CD4-positive, alpha-beta T cell treated with Interleukin-15 for 4 hours (primary cell): Measurements from ENCODE around the gene ZDHHC11B.
A peak's percentile ranks its signal among the peaks of the same experiment; 100 is the strongest.
"Not testable (repeated sequence)": the region's sequence is repeated elsewhere in the genome, so short reads cannot be mapped to it uniquely, and the experiment has no call there.

Experiments used
- DNase-seq: peaks from one replicate; pipeline ENCODE4 v3.0.0-alpha.2; 2020; ENCODE audit warnings: low spot score

Gene ZDHHC11B, protein sequence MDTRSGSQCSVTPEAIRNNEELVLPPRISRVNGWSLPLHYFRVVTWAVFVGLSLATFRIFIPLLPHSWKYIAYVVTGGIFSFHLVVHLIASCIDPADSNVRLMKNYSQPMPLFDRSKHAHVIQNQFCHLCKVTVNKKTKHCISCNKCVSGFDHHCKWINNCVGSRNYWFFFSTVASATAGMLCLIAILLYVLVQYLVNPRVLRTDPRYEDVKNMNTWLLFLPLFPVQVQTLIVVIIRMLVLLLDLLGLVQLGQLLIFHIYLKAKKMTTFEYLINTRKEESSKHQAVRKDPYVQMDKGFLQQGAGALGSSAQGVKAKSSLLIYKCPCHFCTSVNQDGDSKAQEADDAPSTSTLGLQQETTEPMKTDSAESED

DNA sequence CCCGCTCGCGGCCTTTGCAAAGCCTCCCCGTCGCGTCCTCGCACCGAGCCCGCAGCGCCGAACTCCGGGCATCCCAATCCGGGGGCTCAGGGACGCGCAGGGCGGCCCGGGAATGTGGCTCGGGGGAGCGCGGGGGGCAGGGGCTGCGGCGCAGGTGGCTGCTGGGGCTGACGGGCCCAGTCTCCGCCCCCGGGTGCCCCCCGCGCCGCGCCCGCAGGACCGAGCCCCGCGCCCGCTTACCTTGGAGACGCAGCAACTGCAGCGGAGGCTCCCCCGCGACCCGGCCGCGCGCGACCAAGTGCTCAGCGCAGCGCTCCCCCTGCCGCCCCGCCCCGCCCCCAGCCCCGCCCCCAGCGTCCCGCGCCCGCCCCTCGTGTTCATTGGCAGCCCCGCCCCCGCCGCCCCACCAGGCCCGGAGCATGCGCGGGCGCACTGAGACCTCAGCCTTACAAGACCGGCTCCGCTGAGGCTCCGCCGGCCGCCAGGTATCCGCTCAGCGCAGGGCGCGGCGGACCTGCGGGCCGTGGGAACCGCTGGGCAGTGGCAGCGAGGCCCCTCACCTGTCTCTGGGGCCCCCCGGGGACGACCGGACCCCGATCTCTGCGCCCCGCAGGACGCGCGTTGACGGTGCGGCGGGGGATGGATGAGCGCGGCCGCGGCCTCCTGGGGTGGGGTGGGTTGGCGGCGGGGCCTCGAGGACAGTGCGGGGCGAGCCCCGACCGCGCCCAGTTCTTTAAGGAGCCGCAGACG lies at the start of gene ZDHHC11B:
Gene ZDHHC11B (minus strand): TSS at position 302 of the 750 bp plus-strand sequence. CDS start 17,810 bp downstream, outside the sequence.
- DNase-seq: peak; percentile 86

DNA sequence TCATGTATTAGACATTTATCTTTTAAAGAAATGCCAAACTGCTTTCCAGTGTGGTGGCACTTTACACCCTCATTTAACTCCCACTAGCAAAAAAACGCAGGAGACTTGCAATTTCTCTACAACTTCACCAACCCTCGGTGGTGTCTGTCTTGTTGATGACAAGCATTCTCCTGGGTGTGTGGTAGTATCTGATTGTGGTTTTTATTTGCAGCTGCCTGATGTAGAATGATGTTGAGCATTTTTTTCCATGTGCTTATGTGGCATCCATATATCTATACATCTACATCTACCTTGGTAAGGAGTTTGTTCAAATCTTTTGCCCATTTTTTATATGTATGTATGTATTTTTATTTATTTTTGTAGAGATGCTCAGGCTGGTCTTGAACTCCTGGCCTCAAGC lies 49.5 kb upstream of the ZDHHC11B start:
- not testable (repeated sequence) for DNase-seq

DNA sequence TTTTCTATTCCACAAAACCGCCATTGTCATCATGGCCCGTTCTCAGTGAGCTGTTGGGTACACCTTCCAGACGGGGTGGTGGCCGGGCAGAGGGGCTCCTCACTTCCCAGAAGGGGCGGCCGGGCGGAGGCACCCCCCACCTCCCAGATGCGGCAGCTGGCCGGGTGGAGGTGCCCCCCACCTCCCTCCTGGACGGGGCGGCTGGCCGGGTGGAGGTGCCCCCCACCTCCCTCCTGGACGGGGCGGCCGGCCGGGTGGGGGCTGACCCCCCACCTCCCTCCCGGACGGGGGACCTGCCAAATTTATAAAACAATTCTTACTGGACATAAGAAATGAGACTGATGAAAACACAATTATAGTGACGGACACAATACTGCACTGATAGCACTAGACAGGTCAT lies 43.7 kb upstream of the ZDHHC11B start:
- DNase-seq: not testable (repeated sequence)

DNA sequence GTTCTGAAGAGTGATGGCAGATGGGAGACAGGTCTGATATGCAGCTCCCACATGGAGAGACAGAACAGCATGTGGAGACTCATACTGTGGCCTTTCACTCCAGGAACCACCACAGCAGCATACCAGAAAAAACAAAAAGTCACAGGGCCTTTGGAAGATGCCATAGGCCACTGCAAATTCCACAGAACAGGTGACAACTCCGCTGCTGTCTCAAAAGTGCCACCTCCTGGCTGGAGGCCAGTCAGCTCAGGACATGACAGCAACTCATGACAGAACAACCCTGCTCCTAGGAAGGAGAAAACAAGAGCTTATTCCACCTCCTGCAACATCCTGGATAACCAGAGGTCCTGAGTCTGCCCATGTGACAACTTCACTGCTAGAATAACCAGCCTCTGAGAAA lies 41.0 kb upstream of the ZDHHC11B start:
- DNase-seq: peak; percentile 4

DNA sequence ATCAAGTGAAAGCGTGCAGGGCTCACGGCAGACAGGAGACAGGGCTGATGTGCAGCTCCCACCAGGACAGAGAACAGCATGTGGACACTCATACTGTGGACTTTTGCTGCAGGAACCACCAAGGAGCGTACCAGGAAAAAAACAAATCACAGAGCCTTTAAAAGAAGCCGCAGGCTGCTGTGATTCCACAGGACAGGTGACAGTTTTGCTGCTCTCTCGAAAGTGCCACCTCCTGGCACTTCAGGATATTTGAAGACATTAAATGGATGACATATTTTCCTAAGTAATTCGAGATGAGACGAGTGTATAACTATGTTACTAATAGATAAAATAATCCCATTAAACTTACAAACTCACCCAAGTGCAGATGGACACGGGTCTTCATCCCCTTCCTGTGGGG lies 37.0 kb upstream of the ZDHHC11B start:
- no peak for DNase-seq

DNA sequence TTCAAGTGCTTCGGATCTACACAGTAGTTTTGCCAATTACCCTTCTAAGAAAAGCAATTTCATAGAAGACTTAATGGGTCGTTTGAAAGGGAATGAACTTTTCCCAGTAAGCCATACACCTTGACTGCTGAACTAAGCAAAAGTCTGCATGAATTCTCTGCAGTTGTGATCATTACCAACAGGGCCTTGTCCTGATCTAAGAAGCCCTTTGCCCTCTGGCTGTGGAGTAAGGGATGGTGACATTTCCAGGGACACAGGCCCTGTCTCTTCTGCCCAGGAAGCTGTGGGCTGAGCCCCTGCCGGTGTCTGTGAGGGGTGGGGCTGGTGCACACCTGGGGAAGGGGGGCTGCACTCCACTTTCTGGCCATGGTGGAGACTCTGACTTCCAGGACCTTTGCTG lies 35.7 kb upstream of the ZDHHC11B start:
- DNase-seq: no peak

DNA sequence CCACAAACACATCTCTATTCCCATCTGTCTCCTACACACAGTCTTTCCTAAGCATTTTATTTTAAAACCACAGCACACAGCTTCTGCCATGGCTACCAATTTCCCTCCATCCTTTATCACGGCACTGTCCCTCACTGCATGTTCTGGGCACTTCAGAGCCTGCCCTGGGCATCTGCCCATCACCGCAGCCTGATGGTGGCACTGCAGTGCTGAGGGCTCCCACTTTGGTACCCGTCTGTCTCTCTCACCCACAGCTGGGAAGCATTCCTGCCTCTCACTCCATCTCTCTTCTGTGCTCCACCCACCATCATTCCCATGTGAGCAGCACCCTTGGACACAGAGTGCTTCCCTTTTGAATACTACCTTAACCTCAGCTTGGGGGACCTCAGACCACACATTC lies 34.5 kb upstream of the ZDHHC11B start:
- no peak for DNase-seq

DNA sequence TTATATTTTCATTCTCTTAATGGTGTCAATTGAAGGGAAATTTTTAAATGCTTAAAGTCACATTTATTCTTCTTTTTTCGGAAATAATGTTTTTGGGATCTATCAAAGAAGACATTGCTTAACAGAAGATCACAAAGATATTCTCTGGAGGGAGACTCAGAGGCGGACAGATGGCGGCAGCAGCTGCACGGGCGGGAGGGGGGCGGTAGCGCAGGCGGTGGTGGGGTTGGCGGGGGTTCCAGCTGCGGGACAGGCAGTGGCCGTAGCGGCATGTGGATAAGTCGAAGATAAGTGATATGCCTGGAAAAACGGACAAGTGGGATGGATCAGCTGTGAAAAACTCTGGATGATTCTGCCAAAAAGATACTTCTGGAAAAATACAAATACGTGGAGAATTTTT lies 31.6 kb upstream of the ZDHHC11B start:
- DNase-seq: no peak

DNA sequence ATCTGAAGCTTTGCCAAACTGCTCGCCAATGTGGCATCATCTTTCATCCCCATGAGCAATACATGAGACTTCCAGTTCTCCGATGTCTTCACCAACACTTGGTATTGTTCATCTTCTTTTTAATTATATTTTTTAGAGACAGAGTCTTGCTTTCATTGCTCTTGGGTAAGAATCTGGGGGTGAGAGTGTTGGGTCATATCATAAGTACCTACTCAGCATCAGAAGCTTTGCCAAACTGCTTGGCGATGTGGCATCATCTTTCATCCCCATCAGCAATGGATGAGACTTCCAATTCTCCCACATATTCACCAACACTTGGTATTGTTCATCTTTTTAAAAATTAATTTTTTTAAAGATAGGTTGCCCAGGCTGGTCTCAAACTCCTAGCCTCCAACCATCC lies 30.9 kb upstream of the ZDHHC11B start:
- DNase-seq: no peak

DNA sequence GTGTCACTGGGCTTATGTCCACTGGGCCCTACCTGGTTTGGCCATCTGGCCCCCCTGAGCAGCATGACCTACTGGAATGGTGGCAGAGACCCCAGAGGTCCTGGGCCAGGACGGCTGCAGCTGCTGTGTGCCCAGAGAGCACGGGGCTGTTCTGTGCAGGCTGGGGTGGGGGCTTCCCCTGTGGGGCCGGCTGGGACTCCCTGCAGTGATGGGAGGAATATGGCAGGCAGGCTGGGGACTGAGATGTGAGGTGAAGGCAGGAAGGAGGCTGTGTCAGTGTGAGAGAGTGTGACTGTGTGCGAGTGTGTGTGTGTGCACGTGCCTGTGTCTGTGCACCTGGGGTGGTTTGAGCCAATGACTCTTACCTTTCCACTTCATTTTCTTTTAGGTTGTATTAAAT lies 29.0 kb upstream of the ZDHHC11B start:
- not testable (repeated sequence) for DNase-seq

DNA sequence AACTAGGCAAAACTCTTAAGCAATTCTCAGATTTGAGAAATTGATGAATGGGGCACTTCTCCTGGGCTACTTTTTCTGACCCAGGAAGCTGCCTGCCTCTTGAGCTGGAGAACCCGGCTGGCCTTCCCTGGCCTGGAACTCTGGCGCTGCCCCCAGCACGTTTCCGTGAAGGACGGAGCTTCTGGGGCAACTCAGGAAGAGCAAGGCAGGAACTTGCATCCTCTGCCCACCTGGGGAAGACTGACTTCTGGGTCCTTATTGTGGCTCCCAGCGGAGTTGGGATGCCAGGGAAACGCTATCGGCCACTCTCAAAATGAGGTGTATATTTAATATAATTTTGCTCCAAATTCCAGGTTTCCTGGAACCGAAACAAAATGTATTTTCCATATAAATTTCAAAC lies 26.9 kb upstream of the ZDHHC11B start:
- DNase-seq: not testable (repeated sequence)

DNA sequence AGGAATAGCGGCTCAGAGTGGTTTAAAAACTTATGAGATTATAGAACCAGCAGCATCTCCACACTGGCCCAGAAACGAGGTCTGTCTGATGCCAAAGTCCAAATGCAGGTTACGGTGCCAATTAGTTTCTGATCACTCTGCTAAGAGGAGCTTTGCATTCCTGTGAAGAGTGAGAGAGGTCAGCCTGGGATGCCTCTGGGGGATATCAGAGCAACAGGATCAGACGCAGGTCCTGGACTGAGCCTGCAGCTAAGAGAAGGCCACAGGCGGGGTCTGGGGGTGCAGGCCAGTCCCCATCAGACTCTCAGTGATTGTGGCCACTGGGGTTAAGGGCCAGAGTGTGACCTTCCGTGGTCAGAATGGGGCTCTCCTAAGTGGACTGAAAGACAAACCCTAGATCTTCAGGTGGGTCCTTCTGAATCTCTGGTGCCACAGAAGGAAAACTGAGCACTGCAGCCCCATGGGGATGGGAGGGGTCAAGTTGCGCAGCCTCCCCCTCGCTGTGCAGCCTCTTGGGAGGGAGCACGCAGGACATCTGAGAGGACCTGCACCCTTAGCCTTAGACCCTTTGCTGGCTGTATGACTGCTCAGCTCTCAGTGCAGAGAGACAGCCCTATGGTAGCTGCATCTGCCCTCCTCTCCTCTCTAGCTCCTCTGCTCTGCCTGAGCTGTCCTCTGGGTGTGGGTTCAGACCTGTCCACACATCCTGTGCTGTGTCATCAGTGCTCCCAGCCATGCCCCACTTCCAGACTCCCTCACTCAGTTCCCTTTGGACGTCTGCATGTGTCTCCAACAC lies 23.4 kb upstream of the ZDHHC11B start:
- not testable (repeated sequence) for DNase-seq

DNA sequence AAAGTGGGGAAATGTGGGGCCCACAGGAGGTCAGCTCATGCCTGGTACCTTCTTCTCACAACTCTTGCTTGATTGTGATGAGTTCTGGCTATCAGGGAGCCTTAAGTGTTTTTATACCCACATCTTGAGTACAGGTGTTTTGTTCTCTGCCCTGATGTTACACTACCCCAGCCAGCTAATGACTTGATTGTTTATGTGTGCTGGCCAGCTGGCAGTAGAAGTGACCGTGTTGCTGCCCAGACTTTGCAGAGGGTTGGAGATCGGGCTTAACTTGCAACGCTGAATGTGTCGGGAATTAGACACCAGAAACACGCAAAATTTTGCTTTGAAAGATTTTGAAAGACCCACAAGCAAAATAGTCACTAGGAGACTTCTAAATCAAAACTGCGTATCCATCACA lies 16.9 kb upstream of the ZDHHC11B start:
- DNase-seq: no peak

DNA sequence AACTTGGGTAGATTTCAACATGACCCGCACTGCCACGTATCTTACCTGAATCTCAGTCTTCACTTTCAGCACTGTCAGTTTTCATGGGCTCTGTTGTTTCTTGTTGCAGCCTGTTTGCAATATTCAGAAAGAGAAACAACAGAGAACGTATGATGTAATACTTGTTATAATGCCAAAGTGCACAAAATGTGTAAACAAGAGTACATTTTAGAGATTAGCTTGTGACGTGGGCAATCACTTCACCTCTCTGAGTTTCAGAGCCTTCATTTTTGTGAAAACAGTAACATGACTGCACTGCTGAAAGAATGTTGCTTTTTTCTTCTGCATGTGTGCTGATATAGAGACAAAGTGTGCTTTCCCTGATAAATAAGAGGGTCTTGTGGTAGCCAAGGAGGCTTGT lies 16.5 kb upstream of the ZDHHC11B start:
- DNase-seq: not testable (repeated sequence)

DNA sequence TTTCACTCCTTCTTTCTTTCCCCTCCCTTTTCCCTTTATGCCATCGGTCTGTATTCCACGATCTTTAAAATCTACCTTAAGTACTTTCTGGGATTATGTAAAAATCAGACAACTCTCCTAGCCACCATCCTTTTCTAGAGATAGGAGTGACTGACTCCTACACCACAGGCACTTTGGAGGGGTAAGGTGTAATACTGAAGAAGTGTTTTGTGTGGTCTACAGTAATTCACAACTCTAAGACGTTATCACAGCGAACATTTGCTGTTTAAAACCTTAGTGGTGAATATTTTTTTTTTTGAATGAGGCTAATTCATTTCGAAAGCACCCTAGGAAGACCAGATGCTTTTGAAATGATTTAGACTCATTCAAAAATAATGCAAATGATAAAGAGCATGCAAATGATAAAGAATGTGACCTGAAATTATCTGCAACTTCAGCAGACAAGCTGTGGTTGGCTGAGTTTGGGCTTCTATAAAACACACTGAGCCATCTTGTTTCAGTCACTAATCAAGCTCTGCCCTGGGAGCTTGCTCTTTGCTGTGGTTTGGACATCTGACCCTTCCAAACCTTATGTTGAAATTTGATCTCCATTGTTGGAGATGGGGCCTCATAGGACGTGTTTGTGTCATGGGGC lies 14.1 kb upstream of the ZDHHC11B start:
- not testable (repeated sequence) for DNase-seq

DNA sequence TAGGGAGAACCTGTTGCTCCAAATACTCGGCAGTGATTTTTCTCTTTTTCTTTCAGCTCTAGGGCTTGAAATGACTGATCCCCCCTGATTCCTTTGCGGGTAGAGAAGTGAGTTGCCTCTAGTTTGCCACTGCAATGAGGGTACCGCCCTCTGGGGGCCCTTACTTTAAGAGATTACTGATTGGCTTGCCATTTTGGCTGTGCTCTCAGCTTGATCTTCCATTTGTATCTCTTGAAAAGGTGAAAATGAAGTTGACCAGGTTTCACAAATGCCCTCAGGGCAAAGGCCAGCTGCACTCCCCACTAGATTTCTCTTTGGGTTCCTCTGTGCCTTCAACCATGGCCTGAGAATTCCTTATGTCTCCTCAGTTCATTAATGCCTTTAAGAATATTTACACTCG lies 13.5 kb upstream of the ZDHHC11B start:
- DNase-seq: not testable (repeated sequence)

DNA sequence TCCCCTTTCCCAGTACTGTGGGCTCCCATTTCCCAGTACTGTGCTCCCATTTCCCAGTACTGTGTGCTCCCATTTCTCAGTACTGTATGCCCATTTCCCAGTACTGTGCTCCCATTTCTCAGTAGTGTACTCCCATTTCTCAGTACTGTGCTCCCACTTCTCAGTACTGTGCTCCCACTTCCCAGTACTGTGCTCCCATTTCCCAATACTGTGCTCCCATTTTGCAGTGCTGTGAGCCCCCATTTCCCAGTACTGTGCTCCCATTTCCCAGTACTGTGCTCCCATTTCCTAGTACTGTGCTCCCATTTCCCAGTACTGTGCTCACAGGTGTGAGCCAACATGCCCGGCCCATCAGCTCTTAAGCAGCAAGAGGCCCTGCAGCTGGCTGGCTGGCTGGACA lies 11.3 kb upstream of the ZDHHC11B start:
- DNase-seq: not testable (repeated sequence)

DNA sequence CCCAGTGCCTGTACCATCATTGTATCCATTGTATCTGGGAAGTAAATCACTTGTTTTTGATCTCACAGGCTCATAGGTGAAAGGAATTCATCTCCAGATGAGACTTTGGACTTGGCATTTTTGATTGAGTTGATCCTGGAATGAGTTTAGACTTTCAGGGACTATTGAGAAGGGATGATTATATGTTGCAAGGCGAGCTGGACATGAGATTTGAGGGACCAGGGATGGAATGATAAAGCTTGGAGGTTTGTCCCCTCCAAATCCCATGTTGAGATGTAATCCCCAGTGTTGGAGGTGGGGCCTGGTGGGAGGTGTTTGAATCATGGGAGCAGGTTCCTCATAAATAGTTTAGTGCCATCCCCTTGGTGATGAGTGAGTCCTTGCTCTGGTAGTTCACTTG lies 10.4 kb upstream of the ZDHHC11B start:
- DNase-seq: not testable (repeated sequence)

DNA sequence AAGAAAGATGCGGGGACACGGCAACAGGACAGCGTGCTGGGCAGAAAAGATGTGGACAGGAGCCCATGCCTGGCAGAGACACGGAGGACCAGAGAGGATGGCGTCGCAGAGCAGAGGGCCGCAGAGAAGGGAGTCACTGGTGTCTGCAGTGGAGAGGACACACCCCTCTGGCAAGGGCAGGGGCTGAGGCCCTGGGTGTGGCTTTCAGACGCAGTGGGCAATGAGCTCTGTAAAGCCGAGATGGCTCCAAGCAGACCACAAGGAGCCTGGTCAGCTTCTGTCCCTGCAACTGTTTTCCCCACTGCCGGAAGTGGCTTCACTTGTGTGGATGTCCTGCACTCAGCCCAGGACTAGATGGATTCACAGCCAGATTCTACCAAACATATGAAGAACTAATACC lies 4.2 kb upstream of the ZDHHC11B start:
- not testable (repeated sequence) for DNase-seq

DNA sequence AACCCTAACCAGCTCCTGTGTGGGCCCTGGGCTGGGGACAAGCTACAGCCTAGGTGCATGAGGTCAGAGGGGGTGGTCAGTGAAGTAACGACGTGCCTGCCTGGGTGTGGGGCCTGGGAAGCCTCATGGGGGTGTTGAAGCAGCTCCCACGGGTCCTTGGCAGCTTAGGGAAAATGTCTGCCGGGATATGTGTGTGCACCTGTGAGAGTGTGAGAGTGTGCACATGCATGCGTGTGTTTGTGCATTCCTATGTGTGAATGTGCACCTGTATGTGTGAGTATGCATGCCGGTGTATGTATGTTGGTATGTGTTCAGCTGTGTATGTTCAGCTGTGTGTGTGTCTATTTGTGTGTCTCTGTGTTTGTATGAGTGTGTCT lies 3.3 kb upstream of the ZDHHC11B start:
- DNase-seq: not testable (repeated sequence)

DNA sequence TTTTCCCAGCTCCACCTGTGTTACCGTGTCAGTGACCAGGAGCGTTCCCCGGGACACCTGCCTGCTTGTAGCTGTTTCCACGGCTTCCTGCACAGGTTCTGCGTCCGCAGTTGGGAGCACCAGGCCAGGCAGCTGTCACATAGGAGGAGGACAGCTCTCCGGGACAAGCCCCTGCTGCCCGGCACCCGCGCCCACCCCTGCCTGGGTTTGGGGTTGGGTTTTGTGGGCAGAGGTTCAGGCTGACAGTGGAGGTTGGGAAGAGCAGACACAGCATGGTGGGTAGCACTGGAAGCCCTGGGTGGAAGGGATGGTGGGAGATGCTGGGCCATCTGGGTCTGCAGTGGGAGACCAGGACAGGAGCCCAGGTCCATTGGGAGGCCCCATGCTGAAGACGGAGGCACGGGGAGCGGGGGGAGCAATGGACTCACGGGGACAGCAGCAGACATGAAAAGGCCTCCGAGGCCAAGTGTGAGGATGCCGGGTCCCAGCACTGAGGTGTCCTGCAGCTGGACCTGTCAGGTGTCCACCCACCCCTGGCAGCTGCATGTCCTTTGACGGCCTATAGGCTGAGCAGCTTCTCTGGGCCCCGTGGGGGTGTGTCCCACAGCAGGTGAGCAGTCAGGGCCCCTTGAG lies 2.8 kb upstream of the ZDHHC11B start:
- DNase-seq: not testable (repeated sequence)
